Fibroblast of the aortic adventitia (primary cell): ENCODE results near the gene RNF144A. TPM values are rescaled to one million over a fixed set of nuclear protein-coding genes. Genes with fewer than 3 reads are reported as not detected.

Experiments used
- DNase-seq: peaks from one replicate; pipeline ENCODE4 v3.0.0-alpha.2; 2010; ENCODE audit warnings: low read depth
- H3K4me3 ChIP-seq: 2 replicates; pipeline ENCODE4 v1.5.1; 2011; ENCODE audit warnings: low read depth, mild to moderate bottlenecking, control low read depth, low read length, moderate library complexity
- CTCF ChIP-seq: IDR thresholded peaks from 2 replicates; pipeline ENCODE4 v1.5.1; 2011; ENCODE audit warnings: mild to moderate bottlenecking, low read length, control low read depth, inconsistent platforms; ENCODE audit not compliant: insufficient read depth
- total RNA-seq: library from RNA; depleted of rRNA; stranded (reverse); fragments of >200 nt; gene quantifications from 2 replicates; pipeline ENCODE4 v1.2.3, GENCODE V29; 2012; ENCODE audit warnings: low replicate concordance

RNF144A gene
- total RNA-seq, 1 donor: 10.8 TPM

- H3K4me3 ChIP-seq: no peak overlapping the region
- peak; percentile 77 for DNase-seq
- TF ChIP-seq CTCF: no peak
These were observed 105.5 kb downstream of the RNF144A start for GRCh38 chr2:7022492-7023385.

- peak; percentile 83 for DNase-seq
- H3K4me3 ChIP-seq: no peak overlapping the region
- TF ChIP-seq CTCF: no peak
These were observed 106.3 kb downstream of the RNF144A start for GRCh38 chr2:7023542-7023941.

- no peak for TF ChIP-seq CTCF
- no peak for DNase-seq
- no peak overlapping the region for H3K4me3 ChIP-seq
These were observed 107.0 kb downstream of the RNF144A start for GRCh38 chr2:7024261-7024660.

- no peak for DNase-seq
- no peak overlapping the region for H3K4me3 ChIP-seq
These were observed 107.9 kb downstream of the RNF144A start for GRCh38 chr2:7025082-7025481.

GRCh38 chr2:7026742-7027141 lies 109.5 kb downstream of the RNF144A start:
- no peak overlapping the region for H3K4me3 ChIP-seq
- no peak for TF ChIP-seq CTCF
- no peak for DNase-seq

More at GRCh38 chr2:7025082-7025481, 107.9 kb downstream of the RNF144A start:
- no peak for TF ChIP-seq CTCF

GRCh38 chr2:7027411-7027810 lies 110.2 kb downstream of the RNF144A start:
- no peak for TF ChIP-seq CTCF
- DNase-seq: no peak
- H3K4me3 ChIP-seq: no peak overlapping the region
